IMR-90 (cell line): ENCODE measurements around the gene WDR91. TPM values are rescaled to one million over a fixed set of nuclear protein-coding genes. Genes with fewer than 3 reads are reported as not detected.

Experiments
- ATAC-seq: fragments of 200-7000 bp; cut with Tn5 transposase; 2 replicates; pipeline ENCODE4 v1.9.1; 2020; ENCODE audit warnings: low read depth, mild to moderate bottlenecking, moderate library complexity
- BruUV-seq: library from RNA; stranded (reverse); fragments of 400-500 nt; replicated peaks from 2 replicates; lab custom pipeline; 2021; lab: Mats Ljungman, UMichigan
- CTCF ChIA-PET: fragments of 300-600 bp; formaldehyde crosslinking; extraction: SDS; loops from one replicate; lab custom pipeline; 2021; ENCODE audit warnings: antibody characterized with exemption; lab: Yijun Ruan, JAX
- POLR2A ChIA-PET: fragments of 300-600 bp; sonication (Branson Sonifier 250); formaldehyde crosslinking; loops from one replicate; lab custom pipeline; 2022; ENCODE audit warnings: antibody characterized with exemption; ENCODE audit not compliant: unreplicated experiment; lab: Charles Lee
- DNase-seq: peaks from one replicate; pipeline ENCODE4 v3.0.0; 2013
- H2AFZ ChIP-seq: replicated peaks from 2 replicates; pipeline ENCODE3; 2013; ENCODE audit warnings: low read length, mild to moderate bottlenecking; ENCODE audit not compliant: poor library complexity
- H2AK5ac ChIP-seq: 2 replicates; pipeline ENCODE4 v1.6.1; 2013; ENCODE audit warnings: low read depth, low read length, inconsistent platforms
- H2AK9ac ChIP-seq: replicated peaks from 2 replicates; pipeline ENCODE3; 2013; ENCODE audit warnings: mild to moderate bottlenecking, low read depth, low read length, moderate library complexity; ENCODE audit not compliant: poor library complexity
- H2BK120ac ChIP-seq: 2 replicates; pipeline ENCODE4 v1.6.1; 2013; ENCODE audit warnings: low read depth, low read length, inconsistent platforms
- H2BK15ac ChIP-seq: 3 replicates; pipeline ENCODE4 v1.6.1; 2013; ENCODE audit warnings: low read depth, low read length, inconsistent platforms
- H2BK20ac ChIP-seq: 2 replicates; pipeline ENCODE4 v1.6.1; 2013; ENCODE audit warnings: low read depth, mild to moderate bottlenecking, inconsistent platforms, low read length, moderate library complexity
- H2BK5ac ChIP-seq: 2 replicates; pipeline ENCODE4 v1.6.1; 2013; ENCODE audit warnings: mild to moderate bottlenecking, low read depth, low read length, inconsistent platforms; ENCODE audit not compliant: poor library complexity, severe bottlenecking
- H3K14ac ChIP-seq: replicated peaks from 2 replicates; pipeline ENCODE4 v1.6.1; 2013; ENCODE audit warnings: low read depth, low read length, inconsistent platforms
- H3K18ac ChIP-seq: 2 replicates; pipeline ENCODE4 v1.6.1; 2013; ENCODE audit warnings: low read depth, low read length, control low read depth
- H3K23ac ChIP-seq: 2 replicates; pipeline ENCODE4 v1.6.1; 2013; ENCODE audit warnings: low read depth, low read length, inconsistent platforms
- H3K27ac ChIP-seq: 2 replicates; pipeline ENCODE4 v1.5.1; 2013; ENCODE audit warnings: mild to moderate bottlenecking, control low read depth, low read length; ENCODE audit not compliant: insufficient read depth
- H3K27me3 ChIP-seq: 2 replicates; pipeline ENCODE4 v1.6.1; 2013; ENCODE audit warnings: low read length; ENCODE audit not compliant: control insufficient read depth, insufficient read depth
- H3K36me3 ChIP-seq: 2 replicates; pipeline ENCODE4 v1.6.1; 2013; ENCODE audit warnings: low read length, mixed read lengths; ENCODE audit not compliant: control insufficient read depth, insufficient read depth
- H3K4ac ChIP-seq: 2 replicates; pipeline ENCODE4 v1.6.1; 2013; ENCODE audit warnings: low read depth, low read length, inconsistent platforms
- H3K4me1 ChIP-seq: 2 replicates; pipeline ENCODE4 v1.6.1; 2013; ENCODE audit warnings: low read length, mixed read lengths; ENCODE audit not compliant: control insufficient read depth, insufficient read depth
- H3K4me2 ChIP-seq: 2 replicates; pipeline ENCODE4 v1.6.1; 2013; ENCODE audit warnings: low read depth, mild to moderate bottlenecking, control low read depth, low read length, moderate library complexity
- H3K4me3 ChIP-seq: 2 replicates; pipeline ENCODE4 v1.5.1; 2013; ENCODE audit warnings: low read depth, mild to moderate bottlenecking, control low read depth, low read length, moderate library complexity; ENCODE audit not compliant: insufficient read depth
- H3K56ac ChIP-seq: 2 replicates; pipeline ENCODE4 v1.6.1; 2013; ENCODE audit warnings: low read length, inconsistent platforms; ENCODE audit not compliant: insufficient read depth; ENCODE audit errors: extremely low read depth
- H3K79me1 ChIP-seq, 2 experiments: 2 replicates each; pipeline ENCODE4 v1.6.1; 2013; ENCODE audit warnings: low read length in 2 of 2, inconsistent platforms in 1 of 2, low read depth in 1 of 2
- H3K9ac ChIP-seq: 2 replicates; pipeline ENCODE4 v1.6.1; 2013; ENCODE audit warnings: low read depth, low read length, control low read depth
- H3K9me1 ChIP-seq: 2 replicates; pipeline ENCODE4 v1.6.1; 2013; ENCODE audit warnings: low read length, inconsistent platforms; ENCODE audit not compliant: insufficient read depth
- H3K9me3 ChIP-seq: 2 replicates; pipeline ENCODE4 v1.6.1; 2013; ENCODE audit warnings: low read length; ENCODE audit not compliant: control insufficient read depth, insufficient read depth
- H4K20me1 ChIP-seq: 2 replicates; pipeline ENCODE4 v1.6.1; 2013; ENCODE audit warnings: low read length, inconsistent platforms; ENCODE audit not compliant: insufficient read depth
- H4K5ac ChIP-seq: 2 replicates; pipeline ENCODE4 v1.6.1; 2013; ENCODE audit warnings: mild to moderate bottlenecking, low read depth, low read length, control low read depth
- H4K8ac ChIP-seq, 2 experiments: 2 replicates each; pipeline ENCODE4 v1.6.1; 2013; ENCODE audit warnings: low read depth in 2 of 2, low read length in 2 of 2, control low read depth in 1 of 2, inconsistent platforms in 1 of 2
- H4K91ac ChIP-seq: 2 replicates; pipeline ENCODE4 v1.6.1; 2013; ENCODE audit warnings: low read depth, low read length, inconsistent platforms; ENCODE audit not compliant: insufficient read depth
- BHLHE40 ChIP-seq: fragments of 150-350 bp; IDR thresholded peaks from 2 replicates; pipeline ENCODE4 v1.6.1; 2016; ENCODE audit warnings: mild to moderate bottlenecking, low read depth, low read length
- CEBPB ChIP-seq: IDR thresholded peaks from 2 replicates; pipeline ENCODE4 v1.6.1; 2012; ENCODE audit warnings: low read depth, low read length, improper control_type of control experiment
- CHD1 ChIP-seq: IDR thresholded peaks from 2 replicates; pipeline ENCODE4 v1.6.1; 2012; ENCODE audit warnings: low read depth, low read length, improper control_type of control experiment
- MAFK ChIP-seq: IDR thresholded peaks from 2 replicates; pipeline ENCODE4 v1.6.1; 2012; ENCODE audit warnings: low read depth, low read length, improper control_type of control experiment
- MAZ ChIP-seq: IDR thresholded peaks from 2 replicates; pipeline ENCODE4 v1.6.1; 2012; ENCODE audit warnings: low read depth, mild to moderate bottlenecking, low read length, improper control_type of control experiment, moderate library complexity, borderline replicate concordance
- MXI1 ChIP-seq: IDR thresholded peaks from 2 replicates; pipeline ENCODE4 v1.6.1; 2012; ENCODE audit warnings: low read depth, mild to moderate bottlenecking, low read length, moderate library complexity, borderline replicate concordance
- RAD21 ChIP-seq: IDR thresholded peaks from 2 replicates; pipeline ENCODE4 v1.6.1; 2012; ENCODE audit warnings: low read length, improper control_type of control experiment
- RCOR1 ChIP-seq: IDR thresholded peaks from 2 replicates; pipeline ENCODE4 v1.6.1; 2012; ENCODE audit warnings: mild to moderate bottlenecking, low read length, improper control_type of control experiment; ENCODE audit not compliant: insufficient replicate concordance
- RFX5 ChIP-seq: IDR thresholded peaks from 2 replicates; pipeline ENCODE4 v1.8.0; 2012; ENCODE audit warnings: low read depth, mild to moderate bottlenecking, low read length, moderate library complexity
- SMC3 ChIP-seq: fragments of 150-350 bp; IDR thresholded peaks from 2 replicates; pipeline ENCODE4 v1.6.1; 2016; ENCODE audit warnings: low read depth, mild to moderate bottlenecking, antibody characterized with exemption, low read length, moderate library complexity
- WGBS, 2 experiments: methylation state at CpG; one replicate each; pipeline versions ENCODE4 v1.1.5 to v1.1.7; 2013; ENCODE audit warnings: missing lambda C conversion rate in 2 of 2; ENCODE audit not compliant: insufficient read length in 1 of 2; ENCODE audit errors: extremely low coverage in 2 of 2; 5-methylcytosine and 5-hydroxymethylcytosine counted together
- dilution Hi-C: fragments of 300-500 bp; cut with HindIII; formaldehyde crosslinking; loops from one replicate; pipeline ENCODE4 v1.14.3; 2018; ENCODE audit warnings: low sequenced_read_pairs; ENCODE audit not compliant: unreplicated experiment
- in situ Hi-C: fragments of 300-500 bp; cut with MboI; formaldehyde crosslinking; loops from 3 replicates; pipeline ENCODE4 v1.14.3; 2019; ENCODE audit warnings: low sequenced_read_pairs, inconsistent platforms, mixed read lengths
- intact Hi-C: fragments of 100-400 bp; cut with micrococcal nuclease; formaldehyde crosslinking; loops from 2 replicates; pipeline ENCODE4 v1.10.0; 2022
- polyA plus RNA-seq, 3 experiments: library from polyadenylated mRNA; depleted of rRNA; stranded (reverse); fragments of >200 nt; gene quantifications; 2 replicates each; pipeline ENCODE4 v1.2.3, GENCODE V29; 2012; ENCODE audit warnings: low replicate concordance in 1 of 3
- total RNA-seq: library from RNA; depleted of rRNA; stranded (reverse); fragments of >200 nt; gene quantifications from 2 replicates; pipeline ENCODE4 v1.2.3, GENCODE V29; 2012
- TF ChIP-seq, protein P1 (sequence below): fragments of 150-350 bp; IDR thresholded peaks from 2 replicates; pipeline ENCODE4 v1.6.1; 2016; ENCODE audit warnings: low read depth, mild to moderate bottlenecking, low read length, moderate library complexity, borderline replicate concordance

Gene WDR91
- total and polyA plus RNA-seq, 2 of the 4 experiments (the other 2 are of a cell fraction) = 5.2 to 10.3 TPM

DNA sequence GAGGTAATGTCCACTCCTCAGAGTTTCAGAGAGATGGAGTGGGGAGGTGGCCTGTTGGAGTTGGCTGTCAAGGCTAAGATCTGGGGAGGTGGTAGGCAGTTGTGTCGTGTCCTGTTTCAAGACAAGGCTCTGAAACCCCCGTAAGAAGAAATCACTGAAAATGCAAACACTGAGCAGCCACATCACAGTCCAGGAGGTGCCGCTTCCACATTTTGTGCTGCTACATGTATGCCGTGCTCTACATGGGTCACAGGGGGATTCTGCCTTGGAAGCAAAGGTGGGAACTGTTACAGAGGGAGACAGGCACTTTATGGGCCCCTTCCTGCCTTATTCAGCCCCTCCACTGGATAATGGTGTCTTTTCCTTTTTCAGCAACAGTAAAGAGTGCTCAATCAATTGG lies 11.9 kb downstream of the WDR91 start:
- H3K27me3 ChIP-seq = no peaks in the 10 kb centered on the region
- no peaks in the 10 kb centered on the region for H3K9me3 ChIP-seq
- dilution Hi-C loops = no loop called here
- no TSS peak for BruUV-seq
- no peak overlapping the region for H2BK120ac ChIP-seq
- no peak overlapping the region for H2BK20ac ChIP-seq
- no peaks in the 10 kb centered on the region for H4K20me1 ChIP-seq
- TF ChIP-seq MXI1 = no peak
- TF ChIP-seq CHD1 = no peak
- TF ChIP-seq RAD21 = no peak
- TF ChIP-seq, protein P1, sequence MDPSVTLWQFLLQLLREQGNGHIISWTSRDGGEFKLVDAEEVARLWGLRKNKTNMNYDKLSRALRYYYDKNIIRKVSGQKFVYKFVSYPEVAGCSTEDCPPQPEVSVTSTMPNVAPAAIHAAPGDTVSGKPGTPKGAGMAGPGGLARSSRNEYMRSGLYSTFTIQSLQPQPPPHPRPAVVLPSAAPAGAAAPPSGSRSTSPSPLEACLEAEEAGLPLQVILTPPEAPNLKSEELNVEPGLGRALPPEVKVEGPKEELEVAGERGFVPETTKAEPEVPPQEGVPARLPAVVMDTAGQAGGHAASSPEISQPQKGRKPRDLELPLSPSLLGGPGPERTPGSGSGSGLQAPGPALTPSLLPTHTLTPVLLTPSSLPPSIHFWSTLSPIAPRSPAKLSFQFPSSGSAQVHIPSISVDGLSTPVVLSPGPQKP = no peak
- no peak for TF ChIP-seq RFX5
- no peak for TF ChIP-seq RCOR1
- no peak for TF ChIP-seq CEBPB
- no peak for TF ChIP-seq MAZ
- TF ChIP-seq MAFK = no peak
- TF ChIP-seq BHLHE40 = no peak
- no peak for TF ChIP-seq SMC3
- H3K56ac ChIP-seq = no peak overlapping the region
- H2AK5ac ChIP-seq = no peak overlapping the region
- no peak overlapping the region for H3K27ac ChIP-seq
- no peak overlapping the region for H4K8ac ChIP-seq
- H3K79me1 ChIP-seq = peaks cover 4 to 12% of the 10 kb centered on the region in 2 experiments; a peak in 3 of 4 replicates
- H3K9me1 ChIP-seq = peaks cover 9% of the 10 kb centered on the region
- ChIA-PET CTCF (no interaction called here), POLR2A (no interaction called here)
- H2BK5ac ChIP-seq = no peak overlapping the region
- H3K36me3 ChIP-seq = peaks cover 15% of the 10 kb centered on the region
- no peak for DNase-seq
- no peak overlapping the region for H4K91ac ChIP-seq
- no peak overlapping the region for H2AFZ ChIP-seq
- no peak overlapping the region for H3K23ac ChIP-seq
- no peak for ATAC-seq
- no peak overlapping the region for H3K14ac ChIP-seq
- no peak overlapping the region for H4K5ac ChIP-seq
- no peak overlapping the region for H3K9ac ChIP-seq
- no peak overlapping the region for H2AK9ac ChIP-seq
- H3K18ac ChIP-seq = no peak overlapping the region
- intact Hi-C loops = no loop called here
- peaks cover 8% of the 10 kb centered on the region for H3K4me1 ChIP-seq
- no peak overlapping the region for H2BK15ac ChIP-seq
- H3K4ac ChIP-seq = no peak overlapping the region
- in situ Hi-C loops = no loop called here
- no CpG with 5 or more reads among the region's 4 CpGs for WGBS, 2 experiments
- no peak overlapping the region for H3K4me3 ChIP-seq
- H3K4me2 ChIP-seq = no peak overlapping the region
